GM12878 (cell line): ENCODE data around the gene DYSF. TPM values are rescaled to one million over a fixed set of nuclear protein-coding genes. Genes with fewer than 3 reads are reported as not detected.

Experiments
- ATAC-seq: fragments of 200-7000 bp; cut with Tn5 transposase; 3 replicates; pipeline ENCODE4 v1.9.1; 2020; ENCODE audit warnings: mild to moderate bottlenecking, moderate library complexity
- BruUV-seq: library from RNA; stranded (reverse); fragments of 400-500 nt; replicated peaks from 2 replicates; lab custom pipeline; 2021; lab: Mats Ljungman, UMichigan
- CTCF ChIA-PET: fragments of 300-600 bp; sonication (Branson Sonifier 250); formaldehyde crosslinking; extraction: SDS; loops from one replicate; lab custom pipeline; 2021; ENCODE audit warnings: inconsistent platforms; lab: Yijun Ruan, JAX
- POLR2A ChIA-PET: fragments of 350-600 bp; formaldehyde crosslinking; extraction: SDS; loops from one replicate; lab custom pipeline; 2021; ENCODE audit warnings: inconsistent platforms; lab: Charles Lee
- RAD21 ChIA-PET: fragments of 300-600 bp; sonication (Branson Sonifier 250); formaldehyde crosslinking; loops from one replicate; lab custom pipeline; 2023; ENCODE audit warnings: antibody characterized with exemption; ENCODE audit not compliant: unreplicated experiment; lab: Charles Lee
- SMC1A ChIA-PET: fragments of 300-600 bp; sonication (Branson Sonifier 250); formaldehyde crosslinking; loops from one replicate; lab custom pipeline; 2023; ENCODE audit not compliant: unreplicated experiment, uncharacterized antibody; lab: Charles Lee
- DNase-seq: peaks from one replicate; pipeline ENCODE4 v3.0.0-alpha.2; 2011; ENCODE audit warnings: low read depth, low spot score
- FAIRE-seq: peaks from 3 replicates; lab custom pipeline; 2011; peaks lifted over from hg19 to GRCh38; lab: Jason Lieb, UNC
- H2AFZ ChIP-seq: 2 replicates; pipeline ENCODE4 v1.6.0; 2011; ENCODE audit warnings: low read depth, low read length, control low read depth; ENCODE audit not compliant: control insufficient read depth
- H3K27ac ChIP-seq: 2 replicates; pipeline ENCODE4 v1.5.1; 2011; ENCODE audit warnings: control low read depth; ENCODE audit not compliant: control insufficient read depth, insufficient read depth
- H3K27me3 ChIP-seq, 2 experiments: replicated peaks in 1 of 2; 2 replicates each; pipeline versions ENCODE4 v1.6.0 to v1.6.1; 2011; ENCODE audit warnings: low read length in 1 of 2; ENCODE audit not compliant: control insufficient read depth in 2 of 2, insufficient read depth in 2 of 2
- H3K36me3 ChIP-seq, 2 experiments: 2 replicates each; pipeline ENCODE4 v1.5.1; 2011; ENCODE audit warnings: low read length in 1 of 2; ENCODE audit not compliant: control insufficient read depth in 2 of 2, insufficient read depth in 2 of 2
- H3K4me1 ChIP-seq: 2 replicates; pipeline ENCODE4 v1.6.1; 2011; ENCODE audit warnings: mild to moderate bottlenecking, low read length, moderate library complexity, mixed read lengths; ENCODE audit not compliant: control insufficient read depth, insufficient read depth
- H3K4me2 ChIP-seq: 2 replicates; pipeline ENCODE4 v1.6.0; 2011; ENCODE audit warnings: control low read depth; ENCODE audit not compliant: control insufficient read depth, insufficient read depth
- H3K4me3 ChIP-seq: fragments of 200-600 bp; sonication (generic); 2 replicates; pipeline ENCODE4 v1.5.1; 2016
- H3K79me2 ChIP-seq: 2 replicates; pipeline ENCODE4 v1.6.0; 2011; ENCODE audit warnings: low read length; ENCODE audit not compliant: control insufficient read depth, insufficient read depth
- H3K9ac ChIP-seq: 2 replicates; pipeline ENCODE4 v1.8.0; 2011; ENCODE audit warnings: low read length, control low read depth, mixed read lengths; ENCODE audit not compliant: control insufficient read depth, insufficient read depth
- H3K9me3 ChIP-seq: replicated peaks from 3 replicates; pipeline ENCODE4 v1.5.1; 2011; ENCODE audit warnings: mild to moderate bottlenecking, low read length; ENCODE audit not compliant: control insufficient read depth, insufficient read depth
- H4K20me1 ChIP-seq: 2 replicates; pipeline ENCODE4 v1.6.0; 2011; ENCODE audit not compliant: control insufficient read depth, insufficient read depth
- ASH2L ChIP-seq: fragments of 300-600, 200-600 bp; sonication (generic); IDR thresholded peaks from 2 replicates; pipeline ENCODE4 v1.6.1; 2017; ENCODE audit warnings: low read depth, mild to moderate bottlenecking, borderline replicate concordance
- CBX5 ChIP-seq: sonication (generic); IDR thresholded peaks from 2 replicates; pipeline ENCODE4 v1.6.1; 2016; ENCODE audit warnings: low read depth, moderate library complexity, mild to moderate bottlenecking, inconsistent platforms
- CTCF ChIP-seq, 3 experiments: IDR thresholded peaks in 2 of 3; conservative IDR thresholded peaks in 1 of 3; 2 replicates each; pipeline ENCODE4 v1.5.1; 2011; ENCODE audit warnings: low read depth in 3 of 3, low read length in 3 of 3, mild to moderate bottlenecking in 3 of 3, control low read depth in 2 of 3, moderate library complexity in 2 of 3, inconsistent platforms in 1 of 3, mixed read lengths in 1 of 3; ENCODE audit not compliant: control insufficient read depth in 2 of 3, insufficient read depth in 1 of 3; ENCODE audit errors: extremely low read depth in 1 of 3
- JUNB ChIP-seq: IDR thresholded peaks from 2 replicates; pipeline ENCODE4 v1.6.1; 2016; ENCODE audit warnings: antibody characterized with exemption, mild to moderate bottlenecking
- MYB ChIP-seq: fragments of 150-350 bp; IDR thresholded peaks from 2 replicates; pipeline ENCODE4 v1.6.1; 2014; ENCODE audit warnings: mild to moderate bottlenecking, low read depth, low read length, borderline replicate concordance
- MYC ChIP-seq: IDR thresholded peaks from 2 replicates; pipeline ENCODE4 v1.6.1; 2011; ENCODE audit warnings: mild to moderate bottlenecking, low read length, moderate library complexity, inconsistent platforms; ENCODE audit not compliant: insufficient read depth, insufficient replicate concordance, insufficient read length, severe bottlenecking
- NFXL1 ChIP-seq: fragments of 450-650 bp; IDR thresholded peaks from 2 replicates; pipeline ENCODE4 v1.6.1; 2017; ENCODE audit warnings: antibody characterized with exemption, mild to moderate bottlenecking, borderline replicate concordance
- PBX3 ChIP-seq: IDR thresholded peaks from 2 replicates; pipeline ENCODE4 v1.6.1; 2011; ENCODE audit warnings: mild to moderate bottlenecking, low read depth, low read length, moderate library complexity; ENCODE audit not compliant: insufficient replicate concordance
- RELA ChIP-seq: fragments of 450-650 bp; IDR thresholded peaks from 2 replicates; pipeline ENCODE4 v1.8.0; 2014; ENCODE audit warnings: borderline replicate concordance; ENCODE audit not compliant: partially characterized antibody
- WRNIP1 ChIP-seq: IDR thresholded peaks from 2 replicates; pipeline ENCODE4 v1.6.1; 2011; ENCODE audit warnings: low read depth, low read length, improper control_type of control experiment, borderline replicate concordance
- WGBS: methylation state at CpG from one replicate; pipeline ENCODE4 v1.1.6; 2016; ENCODE audit warnings: low lambda C conversion rate; ENCODE audit not compliant: insufficient replicate concordance, insufficient coverage; ENCODE audit errors: missing lambda C conversion rate; 5-methylcytosine and 5-hydroxymethylcytosine counted together
- in situ Hi-C: fragments of 300-500 bp; cut with MboI; formaldehyde crosslinking; loops from 9 replicates; pipeline ENCODE4 v1.14.3; 2018; ENCODE audit warnings: mixed read lengths
- intact Hi-C: fragments of 100-400 bp; cut with micrococcal nuclease; formaldehyde crosslinking; loops from one replicate; pipeline ENCODE4 v1.14.2; 2022; ENCODE audit not compliant: unreplicated experiment
- polyA plus RNA-seq, 11 experiments: library from polyadenylated mRNA; depleted of rRNA in 4 of 11; unstranded in 6 of 11; stranded (reverse) in 5 of 11; fragments of >200 nt; fragmentation: Nextera tagmentation in 4 of 11; fragmentation: Illumina TruSeq in 1 of 11; extraction: Ambion mirVana in 4 of 11; extraction: Trizol in 1 of 11; gene quantifications; 1 replicate in 1 of 11; 2 replicates in 10 of 11; pipeline versions ENCODE4 v1.2.1 to v1.2.3, GENCODE V29; 2011 to 2016; ENCODE audit warnings: inconsistent platforms in 2 of 11, missing spikeins in 2 of 11, low read depth in 1 of 11
- total RNA-seq, 4 experiments: library from RNA; depleted of rRNA in 3 of 4; stranded (reverse); fragments of >200 nt in 3 of 4; fragmentation: Illumina TruSeq in 1 of 4; extraction: Trizol in 1 of 4; gene quantifications; 2 replicates each; pipeline versions ENCODE4 v1.2.1 to v1.2.3, GENCODE V29; 2013 to 2021
- TF ChIP-seq, protein P1 (sequence below): IDR thresholded peaks from 2 replicates; pipeline ENCODE4 v1.6.1; 2012; ENCODE audit warnings: improper control_type of control experiment, low read depth, low read length; ENCODE audit not compliant: insufficient replicate concordance
- TF ChIP-seq, protein P2 (sequence below): IDR thresholded peaks from 2 replicates; pipeline ENCODE4 v1.6.1; 2012; ENCODE audit warnings: mild to moderate bottlenecking, low read depth, low read length

DYSF gene
- total and polyA plus RNA-seq, 10 of the 15 experiments (the other 5 are each of a cell fraction or from before 2014, with no cell fraction given): under 0.01 to 0.15 (median 0.03) TPM; not detected in 7

GRCh38 chr2:71599038-71599437 lies 145.7 kb downstream of the DYSF start:
- peaks cover 4% of the 10 kb centered on the region for H3K4me1 ChIP-seq
- H2AFZ ChIP-seq: no peak overlapping the region
- H3K4me2 ChIP-seq: no peak overlapping the region
- H3K4me3 ChIP-seq: no peak overlapping the region
- intact Hi-C loops: no loop called here
- no TSS peak for BruUV-seq
- FAIRE-seq (no peak), DNase-seq (no peak), ATAC-seq (no peak)
- ChIA-PET POLR2A (no interaction called here), RAD21 (no interaction called here), SMC1A (no interaction called here), CTCF (no interaction called here)
- no peak overlapping the region for H3K27ac ChIP-seq
- no peaks in the 10 kb centered on the region for H3K79me2 ChIP-seq
- no peaks in the 10 kb centered on the region for H3K36me3 ChIP-seq
- H4K20me1 ChIP-seq: no peaks in the 10 kb centered on the region
- in situ Hi-C loops: no loop called here
- WGBS: 0% methylated on average over 8 of the region's 8 CpGs
- no peaks in the 10 kb centered on the region; a peak in 2 of 4 replicates for H3K27me3 ChIP-seq
- H3K9me3 ChIP-seq: no peaks in the 10 kb centered on the region
- H3K9ac ChIP-seq: no peak overlapping the region
- TF ChIP-seq NFXL1: no peak
- TF ChIP-seq, protein P1, sequence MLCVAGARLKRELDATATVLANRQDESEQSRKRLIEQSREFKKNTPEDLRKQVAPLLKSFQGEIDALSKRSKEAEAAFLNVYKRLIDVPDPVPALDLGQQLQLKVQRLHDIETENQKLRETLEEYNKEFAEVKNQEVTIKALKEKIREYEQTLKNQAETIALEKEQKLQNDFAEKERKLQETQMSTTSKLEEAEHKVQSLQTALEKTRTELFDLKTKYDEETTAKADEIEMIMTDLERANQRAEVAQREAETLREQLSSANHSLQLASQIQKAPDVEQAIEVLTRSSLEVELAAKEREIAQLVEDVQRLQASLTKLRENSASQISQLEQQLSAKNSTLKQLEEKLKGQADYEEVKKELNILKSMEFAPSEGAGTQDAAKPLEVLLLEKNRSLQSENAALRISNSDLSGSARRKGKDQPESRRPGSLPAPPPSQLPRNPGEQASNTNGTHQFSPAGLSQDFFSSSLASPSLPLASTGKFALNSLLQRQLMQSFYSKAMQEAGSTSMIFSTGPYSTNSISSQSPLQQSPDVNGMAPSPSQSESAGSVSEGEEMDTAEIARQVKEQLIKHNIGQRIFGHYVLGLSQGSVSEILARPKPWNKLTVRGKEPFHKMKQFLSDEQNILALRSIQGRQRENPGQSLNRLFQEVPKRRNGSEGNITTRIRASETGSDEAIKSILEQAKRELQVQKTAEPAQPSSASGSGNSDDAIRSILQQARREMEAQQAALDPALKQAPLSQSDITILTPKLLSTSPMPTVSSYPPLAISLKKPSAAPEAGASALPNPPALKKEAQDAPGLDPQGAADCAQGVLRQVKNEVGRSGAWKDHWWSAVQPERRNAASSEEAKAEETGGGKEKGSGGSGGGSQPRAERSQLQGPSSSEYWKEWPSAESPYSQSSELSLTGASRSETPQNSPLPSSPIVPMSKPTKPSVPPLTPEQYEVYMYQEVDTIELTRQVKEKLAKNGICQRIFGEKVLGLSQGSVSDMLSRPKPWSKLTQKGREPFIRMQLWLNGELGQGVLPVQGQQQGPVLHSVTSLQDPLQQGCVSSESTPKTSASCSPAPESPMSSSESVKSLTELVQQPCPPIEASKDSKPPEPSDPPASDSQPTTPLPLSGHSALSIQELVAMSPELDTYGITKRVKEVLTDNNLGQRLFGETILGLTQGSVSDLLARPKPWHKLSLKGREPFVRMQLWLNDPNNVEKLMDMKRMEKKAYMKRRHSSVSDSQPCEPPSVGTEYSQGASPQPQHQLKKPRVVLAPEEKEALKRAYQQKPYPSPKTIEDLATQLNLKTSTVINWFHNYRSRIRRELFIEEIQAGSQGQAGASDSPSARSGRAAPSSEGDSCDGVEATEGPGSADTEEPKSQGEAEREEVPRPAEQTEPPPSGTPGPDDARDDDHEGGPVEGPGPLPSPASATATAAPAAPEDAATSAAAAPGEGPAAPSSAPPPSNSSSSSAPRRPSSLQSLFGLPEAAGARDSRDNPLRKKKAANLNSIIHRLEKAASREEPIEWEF: no peak
- TF ChIP-seq WRNIP1: no peak
- no peak for TF ChIP-seq PBX3
- TF ChIP-seq ASH2L: no peak
- no peak for TF ChIP-seq JUNB
- TF ChIP-seq MYB: no peak
- TF ChIP-seq, protein P2, sequence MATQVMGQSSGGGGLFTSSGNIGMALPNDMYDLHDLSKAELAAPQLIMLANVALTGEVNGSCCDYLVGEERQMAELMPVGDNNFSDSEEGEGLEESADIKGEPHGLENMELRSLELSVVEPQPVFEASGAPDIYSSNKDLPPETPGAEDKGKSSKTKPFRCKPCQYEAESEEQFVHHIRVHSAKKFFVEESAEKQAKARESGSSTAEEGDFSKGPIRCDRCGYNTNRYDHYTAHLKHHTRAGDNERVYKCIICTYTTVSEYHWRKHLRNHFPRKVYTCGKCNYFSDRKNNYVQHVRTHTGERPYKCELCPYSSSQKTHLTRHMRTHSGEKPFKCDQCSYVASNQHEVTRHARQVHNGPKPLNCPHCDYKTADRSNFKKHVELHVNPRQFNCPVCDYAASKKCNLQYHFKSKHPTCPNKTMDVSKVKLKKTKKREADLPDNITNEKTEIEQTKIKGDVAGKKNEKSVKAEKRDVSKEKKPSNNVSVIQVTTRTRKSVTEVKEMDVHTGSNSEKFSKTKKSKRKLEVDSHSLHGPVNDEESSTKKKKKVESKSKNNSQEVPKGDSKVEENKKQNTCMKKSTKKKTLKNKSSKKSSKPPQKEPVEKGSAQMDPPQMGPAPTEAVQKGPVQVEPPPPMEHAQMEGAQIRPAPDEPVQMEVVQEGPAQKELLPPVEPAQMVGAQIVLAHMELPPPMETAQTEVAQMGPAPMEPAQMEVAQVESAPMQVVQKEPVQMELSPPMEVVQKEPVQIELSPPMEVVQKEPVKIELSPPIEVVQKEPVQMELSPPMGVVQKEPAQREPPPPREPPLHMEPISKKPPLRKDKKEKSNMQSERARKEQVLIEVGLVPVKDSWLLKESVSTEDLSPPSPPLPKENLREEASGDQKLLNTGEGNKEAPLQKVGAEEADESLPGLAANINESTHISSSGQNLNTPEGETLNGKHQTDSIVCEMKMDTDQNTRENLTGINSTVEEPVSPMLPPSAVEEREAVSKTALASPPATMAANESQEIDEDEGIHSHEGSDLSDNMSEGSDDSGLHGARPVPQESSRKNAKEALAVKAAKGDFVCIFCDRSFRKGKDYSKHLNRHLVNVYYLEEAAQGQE: no peak
- no peak for TF ChIP-seq CTCF (IDR thresholded peaks at IDR 0.05 in 2 of 3, conservative IDR thresholded peaks at IDR 0.05 in 1 of 3; ENCODE audit: control insufficient read depth in 2 of 3, extremely low read depth in 1 of 3, insufficient read depth in 1 of 3, low read depth in 3 of 3, low read length in 3 of 3)
- no peak for TF ChIP-seq RELA
- no peak for TF ChIP-seq MYC
- no peak for TF ChIP-seq CBX5
